Activated gamma-delta T cell (primary cell): ENCODE data around the gene NCOA4.
"Not testable (repeated sequence)": the region's sequence is repeated elsewhere in the genome, so short reads cannot be mapped to it uniquely, and the experiment has no call there.

ENCODE experiments used
- DNase-seq: peaks from one replicate; lab custom pipeline; 2025; lab: John Stamatoyannopoulos, UW

NCOA4 gene

DNA sequence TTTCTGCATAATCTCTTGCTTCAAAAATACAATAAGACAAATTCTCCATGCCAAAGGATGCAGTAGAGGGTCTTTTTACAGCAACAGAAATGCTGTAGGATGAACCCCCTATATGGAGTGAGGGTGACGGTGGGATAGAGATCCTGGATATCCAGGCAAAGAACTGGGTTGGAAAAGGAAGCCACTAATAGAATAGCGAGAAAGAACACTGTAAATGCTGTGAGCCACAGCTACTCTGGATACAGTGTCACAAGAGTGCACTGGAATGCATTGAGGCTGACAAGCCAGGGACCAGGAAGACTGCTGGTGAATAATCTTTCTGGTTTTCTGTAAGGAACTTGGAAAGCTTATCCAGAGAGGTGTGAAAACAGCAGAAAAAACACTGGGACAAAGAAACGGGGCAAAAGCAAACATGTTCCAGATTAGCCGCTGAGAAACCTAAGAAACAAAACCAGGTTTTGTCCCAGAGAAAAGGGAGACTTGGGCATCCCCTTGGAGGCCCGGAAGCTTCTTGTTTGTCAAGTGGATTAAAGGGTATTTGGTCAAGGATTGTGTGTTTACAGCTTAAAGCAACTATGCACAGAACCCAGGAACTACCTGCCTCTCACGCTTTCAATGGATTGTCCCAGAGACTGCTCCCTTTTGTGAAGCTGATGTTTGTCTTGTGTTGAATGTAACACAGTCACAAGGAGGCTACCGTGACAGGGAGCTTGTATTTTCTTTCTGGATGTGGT, 21.8 kb upstream of the NCOA4 start:
- DNase-seq, result no peak

GRCh38 chr10:46050941-46051623, 20.7 kb upstream of the NCOA4 start:
- no peak for DNase-seq

- DNase-seq, result not testable (repeated sequence)
These were observed 19.0 kb upstream of the NCOA4 start for GRCh38 chr10:46049497-46049831.

DNA sequence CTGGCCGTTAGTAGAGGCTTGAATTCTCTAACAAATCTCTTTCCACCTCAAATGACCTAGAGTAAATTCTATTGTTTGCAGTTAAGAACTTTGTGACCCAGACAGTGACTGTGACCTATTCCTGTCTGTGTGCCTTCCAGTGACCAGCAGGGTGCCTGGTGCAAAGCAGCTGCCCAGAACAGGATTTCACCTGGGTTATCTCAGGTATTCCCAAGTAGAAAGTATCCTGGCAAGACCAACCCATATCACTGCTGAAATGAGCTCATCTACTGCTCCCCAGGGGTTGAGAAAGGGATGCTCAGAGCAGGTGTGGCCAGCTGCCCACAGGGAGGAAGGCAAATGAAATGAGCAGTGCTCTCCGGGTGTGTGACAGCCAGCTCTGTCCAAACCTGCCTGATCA, 17.7 kb upstream of the NCOA4 start:
- no peak for DNase-seq

GRCh38 chr10:46046261-46046660, 15.8 kb upstream of the NCOA4 start, which contains the start of gene MSMB:
MSMB (minus strand) TSS chr10:46046269; CDS start chr10:46046237, 32 bp downstream.
- DNase-seq, result no peak

- DNase-seq, result no peak
These were observed 12.1 kb upstream of the NCOA4 start for GRCh38 chr10:46042527-46042926.

DNA sequence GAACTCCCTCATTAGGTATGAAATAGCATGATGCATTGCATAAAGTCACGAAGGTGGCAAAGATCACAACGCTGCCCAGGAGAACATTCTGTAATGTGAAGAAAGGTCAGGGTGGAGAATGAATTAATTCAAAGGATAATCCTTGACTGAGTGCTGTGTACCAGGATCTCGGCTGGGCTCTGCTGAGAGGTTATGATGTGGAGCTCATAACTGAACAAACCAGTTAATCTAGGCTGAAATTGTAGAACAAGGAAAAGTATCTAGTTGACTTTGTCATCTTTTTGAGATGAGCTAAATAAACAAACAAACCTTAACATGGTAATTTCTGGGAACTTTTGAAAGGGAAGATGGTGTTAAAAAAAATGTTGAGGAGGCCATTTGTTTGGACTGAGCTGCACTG, 9.6 kb upstream of the NCOA4 start:
- DNase-seq, result no peak

DNA sequence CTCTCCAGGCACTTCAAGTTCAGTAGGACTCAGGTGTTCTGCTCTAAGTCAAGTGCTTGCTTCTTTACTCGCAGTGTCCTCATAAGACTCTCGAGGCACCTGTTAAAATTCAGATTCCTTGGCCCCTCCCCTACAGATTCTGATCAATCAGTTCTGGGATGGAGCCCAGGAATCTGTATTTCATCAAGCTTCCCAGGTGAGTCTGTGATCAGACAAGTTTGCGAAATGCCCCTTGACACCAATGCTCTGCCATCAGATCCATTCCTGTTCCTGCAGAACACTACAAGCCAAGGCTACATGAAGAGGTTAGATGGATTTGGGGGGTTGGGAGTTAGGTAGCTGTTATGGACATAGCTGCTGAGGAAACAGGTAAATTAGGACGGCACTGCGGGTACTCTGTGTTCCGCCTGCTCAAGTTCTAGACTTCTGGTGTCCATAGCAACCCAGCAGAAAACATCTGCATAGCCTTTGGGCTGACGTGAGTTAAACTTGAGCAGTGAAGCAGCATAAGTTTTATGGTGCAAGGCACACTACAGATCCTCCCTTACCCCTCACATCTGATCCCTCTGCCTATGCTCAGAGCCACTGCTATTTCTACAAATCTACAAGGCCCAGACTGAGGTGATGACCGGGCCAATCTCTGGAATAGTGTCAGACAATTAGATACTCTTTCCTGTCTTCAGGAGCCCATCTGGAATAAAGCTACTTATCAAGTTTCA, 6.8 kb upstream of the NCOA4 start:
- no peak for DNase-seq

DNA sequence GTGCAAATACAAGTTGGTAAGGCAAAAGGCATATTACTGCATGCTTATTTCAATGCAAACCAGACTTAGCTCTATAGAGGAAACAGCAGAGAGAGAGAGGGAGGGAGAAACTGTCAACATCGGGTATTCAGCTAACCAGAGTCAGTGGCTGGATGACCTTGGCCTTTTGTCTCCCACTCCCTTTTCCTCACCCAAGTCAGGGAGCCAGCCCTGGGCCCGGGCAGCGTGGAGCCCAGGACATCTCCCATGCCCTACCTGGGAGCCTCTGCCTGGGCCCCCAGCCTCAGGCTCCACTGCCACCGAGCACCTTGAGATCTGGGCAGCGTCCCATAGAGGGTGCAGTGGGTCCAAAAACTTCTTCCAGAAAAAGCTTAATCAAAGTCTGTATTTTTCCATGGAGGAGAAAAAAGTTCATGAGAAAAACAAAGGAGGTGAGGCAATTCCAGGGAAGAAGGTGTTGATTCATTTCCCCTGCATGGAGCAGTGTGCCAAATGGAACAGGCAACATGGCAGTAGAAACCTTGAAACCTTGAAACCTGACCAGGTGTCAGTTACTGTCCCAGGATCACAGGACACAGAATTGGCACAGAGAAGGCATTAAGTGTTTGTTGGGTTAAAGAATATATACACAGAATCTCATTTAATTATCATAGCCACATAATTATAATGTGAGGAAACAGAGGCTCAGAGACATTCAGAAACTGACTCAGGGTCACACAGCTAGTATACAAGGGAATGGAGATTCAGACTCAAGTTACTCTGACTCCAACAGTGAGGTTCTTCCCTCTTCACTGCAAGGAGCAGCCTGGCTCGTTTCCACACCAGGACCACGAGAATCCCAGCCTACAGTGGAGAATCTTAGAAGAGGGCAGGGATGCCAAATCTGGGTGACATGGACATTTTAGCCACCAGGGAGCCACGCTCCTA, 5.8 kb upstream of the NCOA4 start:
- DNase-seq, result no peak

DNA sequence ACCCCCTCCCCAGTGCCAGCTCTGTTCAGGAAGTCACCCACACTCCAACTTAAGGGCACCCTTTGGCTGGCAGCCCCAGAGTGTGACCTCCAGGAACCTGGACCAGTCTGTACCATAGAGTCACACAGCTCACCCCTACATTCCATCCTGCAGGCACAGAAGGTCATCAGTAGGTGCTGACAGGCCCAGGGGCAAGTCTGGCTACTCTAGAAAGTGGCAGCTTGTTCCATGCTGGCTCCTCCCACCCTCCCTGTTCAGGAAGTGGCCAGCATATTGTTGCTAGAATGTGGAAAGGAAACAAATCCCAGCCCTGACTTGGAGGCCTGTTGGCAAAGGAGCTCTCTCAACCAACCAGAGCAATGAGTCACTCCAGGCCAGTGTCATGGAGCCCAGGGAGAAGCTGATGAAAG, 3.2 kb upstream of the NCOA4 start:
- no peak for DNase-seq

- no peak for DNase-seq
These were observed 1.5 kb upstream of the NCOA4 start for GRCh38 chr10:46031648-46032532.

- no peak for DNase-seq
These were observed 877 bp downstream of the NCOA4 start for GRCh38 chr10:46029461-46030030.

DNA sequence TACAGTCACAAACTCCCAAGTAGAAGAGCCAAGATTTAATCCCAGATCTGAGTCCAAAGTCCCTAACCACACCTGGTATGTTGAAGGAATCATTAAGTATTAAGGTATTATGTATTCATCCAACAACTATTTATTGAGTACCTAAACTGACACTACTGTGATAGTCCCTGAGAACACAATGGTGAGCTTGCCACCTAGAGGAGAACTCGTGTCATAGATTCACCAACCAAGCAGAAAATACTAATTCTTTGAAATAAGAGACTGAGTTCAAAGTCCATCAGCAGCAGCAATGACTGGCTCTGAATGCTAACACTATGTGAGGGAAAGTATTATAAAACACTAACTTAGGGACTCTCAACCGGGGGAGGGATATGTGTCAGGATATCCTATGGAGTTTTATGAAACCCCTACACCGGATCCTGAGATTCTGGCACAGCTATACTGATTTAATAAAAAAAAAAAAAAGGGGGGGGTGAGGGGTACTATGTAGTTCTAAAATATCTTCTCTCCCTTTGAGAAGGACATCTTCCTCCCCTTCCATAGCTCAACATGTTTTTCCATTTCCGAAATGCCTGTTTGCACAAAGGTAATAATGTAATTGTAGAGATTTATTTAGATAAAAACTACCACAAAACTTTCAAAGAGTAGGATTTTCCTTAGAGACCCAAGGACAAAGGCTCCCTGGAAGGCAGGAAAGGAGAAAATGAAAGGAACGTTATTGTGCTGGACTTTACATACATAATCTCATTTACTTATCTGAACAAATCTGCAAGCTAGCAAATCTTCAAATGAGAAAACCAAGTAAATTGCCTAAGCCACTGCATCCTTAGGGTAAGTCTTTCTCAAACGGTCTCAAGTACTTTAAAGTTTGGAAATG, 1.6 kb downstream of the NCOA4 start:
- DNase-seq, result no peak

DNA sequence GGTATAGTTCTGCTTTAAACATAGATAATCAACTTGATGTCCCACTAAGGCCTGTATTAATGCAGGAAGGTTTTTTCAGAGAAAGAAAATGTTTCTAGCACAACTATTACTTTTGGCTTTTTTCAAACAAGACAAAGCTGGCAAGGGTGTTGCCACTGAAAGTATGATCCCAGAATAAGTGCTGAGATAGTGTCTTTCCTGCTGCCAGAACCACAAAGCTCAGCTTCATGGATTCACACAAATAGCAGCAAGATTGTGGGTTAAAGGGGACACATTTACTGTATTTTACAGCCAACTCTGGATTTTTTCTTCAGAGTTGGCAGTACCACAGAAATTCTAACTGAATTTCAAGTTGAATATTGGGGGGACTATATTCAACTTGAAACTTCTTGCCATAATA, 4.3 kb downstream of the NCOA4 start:
- no peak for DNase-seq

DNA sequence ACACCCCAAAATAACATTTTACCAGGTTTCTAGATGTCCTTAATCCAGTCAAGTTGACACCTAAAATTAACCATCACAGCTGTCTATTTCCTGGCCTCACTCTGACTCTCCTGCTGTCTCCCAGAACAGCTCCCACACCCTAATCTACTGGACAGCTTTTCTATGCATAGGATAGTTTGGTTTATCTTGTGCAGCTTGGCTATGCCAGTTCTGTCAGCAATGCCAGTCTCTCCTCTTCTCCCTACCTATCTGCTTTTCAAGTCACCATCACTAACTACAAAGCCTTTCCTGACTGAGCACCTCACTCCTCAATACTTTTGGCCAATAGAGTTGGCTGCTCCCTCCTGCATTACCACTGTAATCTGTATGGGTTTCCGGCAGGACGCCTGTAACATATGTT, 5.0 kb downstream of the NCOA4 start:
- DNase-seq, result no peak

DNA sequence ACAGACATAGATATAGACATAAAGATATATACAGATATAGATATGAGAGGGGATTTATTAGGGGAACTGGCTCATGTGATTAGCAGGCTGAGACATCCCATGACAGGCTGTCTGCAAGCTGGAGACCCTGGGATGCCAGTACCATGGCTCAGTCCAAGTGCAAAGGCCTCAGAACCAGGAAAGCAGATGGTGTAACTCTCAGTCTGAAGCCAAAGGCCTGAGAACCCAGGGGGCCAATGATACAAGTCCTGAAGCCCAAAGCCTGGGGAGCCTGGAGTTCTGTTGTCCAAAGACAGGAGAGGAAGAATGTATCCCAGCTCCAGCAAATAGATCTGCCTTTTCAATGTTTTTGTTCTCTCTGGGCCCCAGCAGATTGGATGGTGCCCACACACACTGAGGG, 5.5 kb downstream of the NCOA4 start:
- DNase-seq, result no peak

DNA sequence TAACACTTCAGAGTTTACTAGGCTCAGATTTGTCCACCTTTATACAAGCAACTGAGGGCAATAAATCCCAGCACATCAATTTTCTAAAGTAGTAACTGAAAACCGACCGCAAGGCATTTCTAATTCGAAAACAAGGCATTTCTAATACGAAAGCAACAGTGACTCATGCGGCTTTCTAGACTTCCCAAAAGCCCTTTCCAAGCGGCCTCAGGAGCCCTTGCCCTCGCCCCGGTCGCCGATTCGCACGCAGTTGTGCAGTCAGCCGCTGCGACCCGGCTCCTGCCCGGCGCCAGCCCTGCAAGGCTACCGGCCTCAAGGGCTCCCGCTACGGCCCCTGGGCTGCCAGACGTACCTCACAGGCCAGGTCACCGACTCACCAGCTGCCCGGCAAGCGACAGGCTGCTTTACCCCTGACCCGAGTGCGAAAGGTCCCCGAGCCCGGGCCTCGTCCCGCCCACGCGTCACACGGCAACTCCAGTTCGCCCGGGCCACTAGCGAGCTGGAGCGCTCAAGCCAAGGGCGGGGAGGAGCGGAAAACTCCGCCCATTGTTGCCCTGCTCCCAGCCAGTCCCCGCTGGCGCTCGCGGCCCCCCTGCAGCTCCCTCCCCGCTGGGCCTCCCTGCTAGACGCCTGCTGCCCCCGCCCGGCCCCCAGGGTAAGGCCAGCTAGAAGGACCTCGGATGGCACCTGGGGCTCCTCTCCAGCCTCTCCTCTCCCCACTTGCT, 7.3 kb downstream of the NCOA4 start:
- DNase-seq, result peak; percentile 74

DNA sequence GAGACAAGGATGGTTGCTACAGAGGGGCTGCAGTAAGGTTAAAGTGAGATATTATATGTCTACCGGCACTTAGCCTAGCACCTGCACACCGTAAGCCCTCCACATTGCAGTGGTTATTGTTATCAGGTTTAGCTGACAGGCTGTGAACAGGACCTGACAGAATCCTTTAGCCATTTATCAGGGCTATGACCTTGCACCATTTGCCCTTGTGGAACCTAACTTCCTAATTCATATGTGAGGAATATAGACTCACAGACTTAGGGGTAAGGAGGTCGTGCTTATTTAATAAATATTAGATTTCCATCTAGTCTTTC, 10.1 kb downstream of the NCOA4 start:
- no peak for DNase-seq
